ENCODE results near the gene ACSL3.

Gene ACSL3

DNA sequence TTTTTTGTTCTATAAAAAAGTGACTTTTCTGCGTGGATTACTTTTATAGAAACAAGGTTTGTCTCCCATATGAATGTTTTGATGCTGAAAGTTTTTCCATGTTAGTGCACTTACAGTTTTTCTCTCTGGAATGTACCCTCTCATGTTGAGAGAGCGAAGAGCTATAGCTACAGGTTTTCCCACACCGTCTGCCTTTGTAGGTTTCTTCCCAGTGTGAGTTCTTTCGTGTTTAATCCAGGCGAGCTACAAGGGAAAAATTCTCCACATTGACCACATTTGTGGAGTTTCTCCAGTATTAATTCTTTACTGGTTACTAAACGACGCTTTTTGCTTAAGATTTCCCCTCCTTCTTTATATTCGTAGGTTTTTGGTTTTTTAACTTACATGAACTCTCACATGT, 85.1 kb downstream of the ACSL3 start:
- H3K79me2 ChIP-seq (ENCODE audit: insufficient read depth, low read depth): no peaks in the 10 kb centered on the region
- no peak overlapping the region for H3K27ac ChIP-seq
- no peaks in the 10 kb centered on the region for H3K36me3 ChIP-seq (ENCODE audit: insufficient read depth)
- H3K4me2 ChIP-seq: no peak overlapping the region
- no peaks in the 10 kb centered on the region for H4K20me1 ChIP-seq (ENCODE audit: insufficient read depth)
- no peak overlapping the region for H3K4me3 ChIP-seq (IDR thresholded peaks at IDR 0.05; ENCODE audit: insufficient read depth, low read depth, low read length)
- peaks cover 32% of the 10 kb centered on the region for H3K4me1 ChIP-seq (ENCODE audit: low read depth, poor library complexity, severe bottlenecking)
- H3K27me3 ChIP-seq (ENCODE audit: insufficient read depth, low read depth): no peaks in the 10 kb centered on the region
- no peak overlapping the region for H2AFZ ChIP-seq (ENCODE audit: low read depth)
- no peak overlapping the region for H3K9ac ChIP-seq
- TF ChIP-seq, protein P1, sequence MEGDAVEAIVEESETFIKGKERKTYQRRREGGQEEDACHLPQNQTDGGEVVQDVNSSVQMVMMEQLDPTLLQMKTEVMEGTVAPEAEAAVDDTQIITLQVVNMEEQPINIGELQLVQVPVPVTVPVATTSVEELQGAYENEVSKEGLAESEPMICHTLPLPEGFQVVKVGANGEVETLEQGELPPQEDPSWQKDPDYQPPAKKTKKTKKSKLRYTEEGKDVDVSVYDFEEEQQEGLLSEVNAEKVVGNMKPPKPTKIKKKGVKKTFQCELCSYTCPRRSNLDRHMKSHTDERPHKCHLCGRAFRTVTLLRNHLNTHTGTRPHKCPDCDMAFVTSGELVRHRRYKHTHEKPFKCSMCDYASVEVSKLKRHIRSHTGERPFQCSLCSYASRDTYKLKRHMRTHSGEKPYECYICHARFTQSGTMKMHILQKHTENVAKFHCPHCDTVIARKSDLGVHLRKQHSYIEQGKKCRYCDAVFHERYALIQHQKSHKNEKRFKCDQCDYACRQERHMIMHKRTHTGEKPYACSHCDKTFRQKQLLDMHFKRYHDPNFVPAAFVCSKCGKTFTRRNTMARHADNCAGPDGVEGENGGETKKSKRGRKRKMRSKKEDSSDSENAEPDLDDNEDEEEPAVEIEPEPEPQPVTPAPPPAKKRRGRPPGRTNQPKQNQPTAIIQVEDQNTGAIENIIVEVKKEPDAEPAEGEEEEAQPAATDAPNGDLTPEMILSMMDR (conservative IDR thresholded peaks at IDR 0.05; ENCODE audit: low read depth, low read length): no peak

DNA sequence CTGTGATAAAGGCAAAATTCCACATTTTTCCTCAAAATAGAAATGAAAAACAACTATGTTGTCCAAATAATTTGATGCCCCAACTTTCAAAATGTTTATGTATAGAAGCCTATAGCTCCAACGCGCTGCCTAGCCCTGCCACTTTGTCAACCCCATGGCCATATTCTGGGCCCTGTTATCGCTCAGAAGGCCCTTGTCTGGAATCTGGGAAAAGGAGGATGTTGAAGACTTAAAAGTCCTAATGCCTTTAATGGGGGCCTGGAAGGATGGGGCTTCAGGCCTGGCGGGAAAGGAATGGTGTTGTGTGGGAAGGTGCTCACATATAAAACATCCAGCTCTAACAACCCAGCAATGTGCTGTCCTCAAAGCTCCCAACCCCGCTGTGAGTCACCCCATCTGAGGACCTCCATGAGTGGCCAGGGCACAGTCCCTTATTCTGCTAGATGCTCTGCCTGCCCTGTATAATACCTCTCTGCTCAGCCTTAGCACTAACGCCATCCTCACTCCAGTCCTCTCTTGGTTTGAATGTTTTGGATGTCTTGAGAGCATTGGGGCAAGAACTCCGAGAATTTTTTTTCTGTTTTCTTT, 86.0 kb downstream of the ACSL3 start:
- H3K79me2 ChIP-seq (ENCODE audit: insufficient read depth, low read depth): no peaks in the 10 kb centered on the region
- H3K36me3 ChIP-seq (ENCODE audit: insufficient read depth): no peaks in the 10 kb centered on the region
- no peaks in the 10 kb centered on the region for H3K27me3 ChIP-seq (ENCODE audit: insufficient read depth, low read depth)
- no peak overlapping the region for H3K9ac ChIP-seq
- H3K4me2 ChIP-seq: no peak overlapping the region
- no peaks in the 10 kb centered on the region for H4K20me1 ChIP-seq (ENCODE audit: insufficient read depth)
- no peak overlapping the region for H3K27ac ChIP-seq
- H3K4me3 ChIP-seq (IDR thresholded peaks at IDR 0.05; ENCODE audit: insufficient read depth, low read depth, low read length): no peak overlapping the region
- TF ChIP-seq, protein P1 (conservative IDR thresholded peaks at IDR 0.05; ENCODE audit: low read depth, low read length): no peak
- H2AFZ ChIP-seq (ENCODE audit: low read depth): no peak overlapping the region
- peaks cover 32% of the 10 kb centered on the region for H3K4me1 ChIP-seq (ENCODE audit: low read depth, poor library complexity, severe bottlenecking)

DNA sequence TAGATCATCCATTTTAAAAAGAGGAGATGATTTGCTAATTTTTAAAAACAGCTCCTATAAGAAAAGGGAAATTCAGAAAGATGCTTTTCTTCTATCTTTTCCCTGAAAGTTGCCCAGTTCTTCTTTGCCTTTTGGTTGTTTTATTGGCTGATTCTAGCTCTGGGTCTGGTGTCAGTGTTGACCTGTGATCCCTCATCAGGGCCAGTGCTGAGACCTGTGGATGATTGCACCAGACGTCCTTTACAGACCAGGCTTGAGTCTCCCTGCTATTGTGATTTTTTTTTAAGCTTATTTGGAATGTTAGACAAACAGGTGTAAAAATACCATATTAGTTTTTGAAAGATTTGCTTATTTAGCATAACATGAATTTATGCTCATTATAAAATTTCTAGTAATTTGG, 88.2 kb downstream of the ACSL3 start:
- Histone ChIP-seq H3K4me2 (no peak overlapping the region), H3K36me3 (ENCODE audit: insufficient read depth) (no peaks in the 10 kb centered on the region), H2AFZ (ENCODE audit: low read depth) (no peak overlapping the region), H3K4me1 (ENCODE audit: low read depth, poor library complexity, severe bottlenecking) (peaks cover 16% of the 10 kb centered on the region), H3K9ac (no peak overlapping the region), H3K4me3 (IDR thresholded peaks at IDR 0.05; ENCODE audit: insufficient read depth, low read depth, low read length) (no peak overlapping the region), H3K79me2 (ENCODE audit: insufficient read depth, low read depth) (no peaks in the 10 kb centered on the region), H4K20me1 (ENCODE audit: insufficient read depth) (no peaks in the 10 kb centered on the region), H3K27ac (no peak overlapping the region), H3K27me3 (ENCODE audit: insufficient read depth, low read depth) (no peaks in the 10 kb centered on the region)
- TF ChIP-seq, protein P1 (conservative IDR thresholded peaks at IDR 0.05; ENCODE audit: low read depth, low read length): no peak

DNA sequence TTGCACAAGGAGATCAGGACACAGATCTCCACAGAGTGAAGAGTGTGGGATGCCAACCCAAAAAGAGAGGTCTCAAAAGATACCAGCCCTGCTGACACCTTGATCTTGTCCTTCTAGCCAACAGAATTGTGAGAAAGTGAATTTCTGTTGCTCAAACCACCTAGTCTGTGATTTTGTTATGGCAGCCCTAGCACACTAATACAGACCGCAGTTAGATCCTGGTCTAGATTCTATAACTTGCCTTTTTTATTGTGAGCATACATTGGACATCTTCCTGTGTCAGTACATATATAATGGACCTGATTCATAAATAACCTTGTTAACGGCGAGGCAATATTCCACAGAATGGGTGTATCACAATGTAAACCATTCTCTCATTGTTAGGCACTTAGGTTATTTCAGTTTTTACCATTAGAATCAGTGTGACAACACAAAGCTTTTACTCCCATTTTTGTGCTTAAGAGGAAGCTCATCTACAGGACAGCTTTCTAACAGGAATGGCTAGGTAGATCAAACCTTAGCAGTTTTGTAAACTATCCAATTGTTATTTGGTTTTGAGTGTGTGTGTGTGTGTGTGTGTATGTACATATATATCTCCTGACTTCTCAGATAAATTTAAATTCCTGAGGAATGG, 89.0 kb downstream of the ACSL3 start:
- Histone ChIP-seq H3K27ac (no peak overlapping the region), H3K27me3 (ENCODE audit: insufficient read depth, low read depth) (no peaks in the 10 kb centered on the region), H3K36me3 (ENCODE audit: insufficient read depth) (no peaks in the 10 kb centered on the region), H3K4me1 (ENCODE audit: low read depth, poor library complexity, severe bottlenecking) (peaks cover 8% of the 10 kb centered on the region), H2AFZ (ENCODE audit: low read depth) (no peak overlapping the region), H3K79me2 (ENCODE audit: insufficient read depth, low read depth) (no peaks in the 10 kb centered on the region), H3K9ac (no peak overlapping the region), H3K4me2 (no peak overlapping the region), H3K4me3 (IDR thresholded peaks at IDR 0.05; ENCODE audit: insufficient read depth, low read depth, low read length) (no peak overlapping the region), H4K20me1 (ENCODE audit: insufficient read depth) (no peaks in the 10 kb centered on the region)
- TF ChIP-seq, protein P1 (conservative IDR thresholded peaks at IDR 0.05; ENCODE audit: low read depth, low read length): no peak

All from KMS-11 (cell line).